ENCODE data around the gene SPRYD7.

The SPRYD7 gene

DNA sequence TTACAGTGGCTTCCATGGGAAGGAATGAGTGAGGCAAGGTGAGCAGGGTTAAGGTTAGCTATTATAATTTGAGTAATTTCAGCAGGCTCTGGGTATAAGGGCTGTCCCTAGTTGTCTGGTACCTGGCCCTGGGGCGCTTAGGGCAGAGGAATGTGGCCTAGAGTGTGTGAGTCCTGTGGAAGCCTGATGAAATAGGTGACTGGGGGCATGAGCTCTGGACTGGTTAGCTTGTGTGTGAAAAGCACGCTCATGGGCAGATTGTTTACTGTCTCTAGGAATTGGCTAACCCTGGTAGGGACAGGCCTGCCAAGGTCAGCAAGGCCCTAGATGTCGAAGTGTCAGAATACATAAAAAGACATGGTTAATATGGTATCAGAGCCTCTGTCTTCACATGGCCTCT is 42.5 kb downstream of the SPRYD7 start:
- no peak overlapping the region for H3K27ac ChIP-seq (ENCODE audit: extremely low read depth, low read depth, low read length)
- no peaks in the 10 kb centered on the region for H3K36me3 ChIP-seq (ENCODE audit: control insufficient read depth in 2 of 2, insufficient read depth in 1 of 2, low read length in 2 of 2)
- ChIA-PET POLR2A (no interaction called here), CTCF (interaction anchor here (0.5 kb wide), 1 partner anchor 17 kb away, joined by 3 read pairs; no protein-coding TSS in a partner anchor)
- no peak overlapping the region for H3K4me3 ChIP-seq (ENCODE audit: low read depth, low read length)
- TF ChIP-seq GLIS1 (tag by site-specific recombination; IDR thresholded peaks at IDR 0.05) (no peak), ZNF266 (tag by site-specific recombination; IDR thresholded peaks at IDR 0.05; ENCODE audit: low read depth) (no peak), ZNF175 (tag by site-specific recombination; IDR thresholded peaks at IDR 0.05) (no peak), ZNF501 (tag by site-specific recombination; IDR thresholded peaks at IDR 0.05) (no peak), SP2 (tag by site-specific recombination; IDR thresholded peaks at IDR 0.05) (no peak), ZNF138 (tag by site-specific recombination; IDR thresholded peaks at IDR 0.05; ENCODE audit: borderline replicate concordance) (no peak)
- TF ChIP-seq, protein P1, sequence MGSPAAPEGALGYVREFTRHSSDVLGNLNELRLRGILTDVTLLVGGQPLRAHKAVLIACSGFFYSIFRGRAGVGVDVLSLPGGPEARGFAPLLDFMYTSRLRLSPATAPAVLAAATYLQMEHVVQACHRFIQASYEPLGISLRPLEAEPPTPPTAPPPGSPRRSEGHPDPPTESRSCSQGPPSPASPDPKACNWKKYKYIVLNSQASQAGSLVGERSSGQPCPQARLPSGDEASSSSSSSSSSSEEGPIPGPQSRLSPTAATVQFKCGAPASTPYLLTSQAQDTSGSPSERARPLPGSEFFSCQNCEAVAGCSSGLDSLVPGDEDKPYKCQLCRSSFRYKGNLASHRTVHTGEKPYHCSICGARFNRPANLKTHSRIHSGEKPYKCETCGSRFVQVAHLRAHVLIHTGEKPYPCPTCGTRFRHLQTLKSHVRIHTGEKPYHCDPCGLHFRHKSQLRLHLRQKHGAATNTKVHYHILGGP (tag by site-specific recombination; IDR thresholded peaks at IDR 0.05) = no peak
- TF ChIP-seq, protein P2, sequence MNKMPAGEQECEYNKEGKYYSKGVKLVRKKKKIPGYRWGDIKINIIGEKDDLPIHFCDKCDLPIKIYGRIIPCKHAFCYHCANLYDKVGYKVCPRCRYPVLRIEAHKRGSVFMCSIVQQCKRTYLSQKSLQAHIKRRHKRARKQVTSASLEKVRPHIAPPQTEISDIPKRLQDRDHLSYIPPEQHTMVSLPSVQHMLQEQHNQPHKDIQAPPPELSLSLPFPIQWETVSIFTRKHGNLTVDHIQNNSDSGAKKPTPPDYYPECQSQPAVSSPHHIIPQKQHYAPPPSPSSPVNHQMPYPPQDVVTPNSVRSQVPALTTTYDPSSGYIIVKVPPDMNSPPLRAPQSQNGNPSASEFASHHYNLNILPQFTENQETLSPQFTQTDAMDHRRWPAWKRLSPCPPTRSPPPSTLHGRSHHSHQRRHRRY (tag by site-specific recombination; IDR thresholded peaks at IDR 0.05) = no peak
- TF ChIP-seq, protein P3, sequence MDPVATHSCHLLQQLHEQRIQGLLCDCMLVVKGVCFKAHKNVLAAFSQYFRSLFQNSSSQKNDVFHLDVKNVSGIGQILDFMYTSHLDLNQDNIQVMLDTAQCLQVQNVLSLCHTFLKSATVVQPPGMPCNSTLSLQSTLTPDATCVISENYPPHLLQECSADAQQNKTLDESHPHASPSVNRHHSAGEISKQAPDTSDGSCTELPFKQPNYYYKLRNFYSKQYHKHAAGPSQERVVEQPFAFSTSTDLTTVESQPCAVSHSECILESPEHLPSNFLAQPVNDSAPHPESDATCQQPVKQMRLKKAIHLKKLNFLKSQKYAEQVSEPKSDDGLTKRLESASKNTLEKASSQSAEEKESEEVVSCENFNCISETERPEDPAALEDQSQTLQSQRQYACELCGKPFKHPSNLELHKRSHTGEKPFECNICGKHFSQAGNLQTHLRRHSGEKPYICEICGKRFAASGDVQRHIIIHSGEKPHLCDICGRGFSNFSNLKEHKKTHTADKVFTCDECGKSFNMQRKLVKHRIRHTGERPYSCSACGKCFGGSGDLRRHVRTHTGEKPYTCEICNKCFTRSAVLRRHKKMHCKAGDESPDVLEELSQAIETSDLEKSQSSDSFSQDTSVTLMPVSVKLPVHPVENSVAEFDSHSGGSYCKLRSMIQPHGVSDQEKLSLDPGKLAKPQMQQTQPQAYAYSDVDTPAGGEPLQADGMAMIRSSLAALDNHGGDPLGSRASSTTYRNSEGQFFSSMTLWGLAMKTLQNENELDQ (tag by site-specific recombination; IDR thresholded peaks at IDR 0.05; ENCODE audit: low read depth) = no peak
- H3K9me3 ChIP-seq (ENCODE audit: control insufficient read depth, insufficient read depth, low read depth, low read length) = no peaks in the 10 kb centered on the region
- no peaks in the 10 kb centered on the region for H3K4me1 ChIP-seq (ENCODE audit: control insufficient read depth, insufficient read depth, low read length)

DNA sequence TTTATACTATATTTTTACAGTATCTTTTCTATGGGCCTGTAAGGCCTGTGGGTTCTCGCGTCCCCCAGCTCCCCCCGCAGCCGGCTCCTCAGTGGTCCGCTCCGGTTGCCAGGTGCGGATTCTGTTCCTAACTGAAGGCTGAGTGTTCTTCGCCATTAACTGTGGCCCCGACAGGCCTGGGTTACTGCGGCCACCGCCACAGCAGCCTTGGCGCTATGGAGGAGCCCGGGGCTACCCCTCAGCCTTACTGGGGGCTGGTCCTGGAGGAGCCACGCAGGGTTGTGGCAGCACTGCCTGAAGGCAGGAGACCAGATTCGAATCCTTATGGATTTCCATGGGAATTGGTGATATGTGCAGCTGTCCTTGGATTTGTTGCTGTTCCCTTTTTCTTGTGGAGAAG is 45.8 kb downstream of the SPRYD7 start:
- H3K27ac ChIP-seq (ENCODE audit: extremely low read depth, low read depth, low read length) = no peak overlapping the region
- POLR2A ChIA-PET = no interaction called here
- no peak for TF ChIP-seq ZNF473 (tag by site-specific recombination; IDR thresholded peaks at IDR 0.05)
- TF ChIP-seq ZNF768 (tag by site-specific recombination; IDR thresholded peaks at IDR 0.05) = no peak
- TF ChIP-seq, protein P4, sequence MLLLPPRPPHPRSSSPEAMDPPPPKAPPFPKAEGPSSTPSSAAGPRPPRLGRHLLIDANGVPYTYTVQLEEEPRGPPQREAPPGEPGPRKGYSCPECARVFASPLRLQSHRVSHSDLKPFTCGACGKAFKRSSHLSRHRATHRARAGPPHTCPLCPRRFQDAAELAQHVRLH (tag by site-specific recombination; IDR thresholded peaks at IDR 0.05) = no peak
- TF ChIP-seq ZNF302 (tag by site-specific recombination; IDR thresholded peaks at IDR 0.05; ENCODE audit: low read depth) = no peak
- no peak for TF ChIP-seq ZNF112 (tag by site-specific recombination; IDR thresholded peaks at IDR 0.05)
- no peak for TF ChIP-seq ZNF561 (tag by site-specific recombination; IDR thresholded peaks at IDR 0.05; ENCODE audit: borderline replicate concordance)
- TF ChIP-seq, protein P5, sequence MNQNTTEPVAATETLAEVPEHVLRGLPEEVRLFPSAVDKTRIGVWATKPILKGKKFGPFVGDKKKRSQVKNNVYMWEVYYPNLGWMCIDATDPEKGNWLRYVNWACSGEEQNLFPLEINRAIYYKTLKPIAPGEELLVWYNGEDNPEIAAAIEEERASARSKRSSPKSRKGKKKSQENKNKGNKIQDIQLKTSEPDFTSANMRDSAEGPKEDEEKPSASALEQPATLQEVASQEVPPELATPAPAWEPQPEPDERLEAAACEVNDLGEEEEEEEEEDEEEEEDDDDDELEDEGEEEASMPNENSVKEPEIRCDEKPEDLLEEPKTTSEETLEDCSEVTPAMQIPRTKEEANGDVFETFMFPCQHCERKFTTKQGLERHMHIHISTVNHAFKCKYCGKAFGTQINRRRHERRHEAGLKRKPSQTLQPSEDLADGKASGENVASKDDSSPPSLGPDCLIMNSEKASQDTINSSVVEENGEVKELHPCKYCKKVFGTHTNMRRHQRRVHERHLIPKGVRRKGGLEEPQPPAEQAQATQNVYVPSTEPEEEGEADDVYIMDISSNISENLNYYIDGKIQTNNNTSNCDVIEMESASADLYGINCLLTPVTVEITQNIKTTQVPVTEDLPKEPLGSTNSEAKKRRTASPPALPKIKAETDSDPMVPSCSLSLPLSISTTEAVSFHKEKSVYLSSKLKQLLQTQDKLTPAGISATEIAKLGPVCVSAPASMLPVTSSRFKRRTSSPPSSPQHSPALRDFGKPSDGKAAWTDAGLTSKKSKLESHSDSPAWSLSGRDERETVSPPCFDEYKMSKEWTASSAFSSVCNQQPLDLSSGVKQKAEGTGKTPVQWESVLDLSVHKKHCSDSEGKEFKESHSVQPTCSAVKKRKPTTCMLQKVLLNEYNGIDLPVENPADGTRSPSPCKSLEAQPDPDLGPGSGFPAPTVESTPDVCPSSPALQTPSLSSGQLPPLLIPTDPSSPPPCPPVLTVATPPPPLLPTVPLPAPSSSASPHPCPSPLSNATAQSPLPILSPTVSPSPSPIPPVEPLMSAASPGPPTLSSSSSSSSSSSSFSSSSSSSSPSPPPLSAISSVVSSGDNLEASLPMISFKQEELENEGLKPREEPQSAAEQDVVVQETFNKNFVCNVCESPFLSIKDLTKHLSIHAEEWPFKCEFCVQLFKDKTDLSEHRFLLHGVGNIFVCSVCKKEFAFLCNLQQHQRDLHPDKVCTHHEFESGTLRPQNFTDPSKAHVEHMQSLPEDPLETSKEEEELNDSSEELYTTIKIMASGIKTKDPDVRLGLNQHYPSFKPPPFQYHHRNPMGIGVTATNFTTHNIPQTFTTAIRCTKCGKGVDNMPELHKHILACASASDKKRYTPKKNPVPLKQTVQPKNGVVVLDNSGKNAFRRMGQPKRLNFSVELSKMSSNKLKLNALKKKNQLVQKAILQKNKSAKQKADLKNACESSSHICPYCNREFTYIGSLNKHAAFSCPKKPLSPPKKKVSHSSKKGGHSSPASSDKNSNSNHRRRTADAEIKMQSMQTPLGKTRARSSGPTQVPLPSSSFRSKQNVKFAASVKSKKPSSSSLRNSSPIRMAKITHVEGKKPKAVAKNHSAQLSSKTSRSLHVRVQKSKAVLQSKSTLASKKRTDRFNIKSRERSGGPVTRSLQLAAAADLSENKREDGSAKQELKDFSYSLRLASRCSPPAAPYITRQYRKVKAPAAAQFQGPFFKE (tag by site-specific recombination; IDR thresholded peaks at IDR 0.05; ENCODE audit: borderline replicate concordance) = no peak
- TF ChIP-seq ZNF2 (tag by site-specific recombination; IDR thresholded peaks at IDR 0.05) = no peak
- TF ChIP-seq, protein P6, sequence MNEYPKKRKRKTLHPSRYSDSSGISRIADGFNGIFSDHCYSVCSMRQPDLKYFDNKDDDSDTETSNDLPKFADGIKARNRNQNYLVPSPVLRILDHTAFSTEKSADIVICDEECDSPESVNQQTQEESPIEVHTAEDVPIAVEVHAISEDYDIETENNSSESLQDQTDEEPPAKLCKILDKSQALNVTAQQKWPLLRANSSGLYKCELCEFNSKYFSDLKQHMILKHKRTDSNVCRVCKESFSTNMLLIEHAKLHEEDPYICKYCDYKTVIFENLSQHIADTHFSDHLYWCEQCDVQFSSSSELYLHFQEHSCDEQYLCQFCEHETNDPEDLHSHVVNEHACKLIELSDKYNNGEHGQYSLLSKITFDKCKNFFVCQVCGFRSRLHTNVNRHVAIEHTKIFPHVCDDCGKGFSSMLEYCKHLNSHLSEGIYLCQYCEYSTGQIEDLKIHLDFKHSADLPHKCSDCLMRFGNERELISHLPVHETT (tag by site-specific recombination; IDR thresholded peaks at IDR 0.05) = no peak
- TF ChIP-seq ZBTB48 (tag by site-specific recombination; IDR thresholded peaks at IDR 0.05) = no peak
- TF ChIP-seq ZNF37A (tag by site-specific recombination; IDR thresholded peaks at IDR 0.05) = no peak
- no peak for TF ChIP-seq ZNF132 (tag by site-specific recombination; IDR thresholded peaks at IDR 0.05; ENCODE audit: borderline replicate concordance)
- TF ChIP-seq ZBTB8A (tag by site-specific recombination; IDR thresholded peaks at IDR 0.05) = no peak
- no peak for TF ChIP-seq ZNF658 (tag by site-specific recombination; IDR thresholded peaks at IDR 0.05)
- no peak for TF ChIP-seq ZNF114 (tag by site-specific recombination; IDR thresholded peaks at IDR 0.05)

More for the DNA sequence above, 45.8 kb downstream of the SPRYD7 start:
- Histone ChIP-seq H3K4me1 (ENCODE audit: control insufficient read depth, insufficient read depth, low read length) (no peaks in the 10 kb centered on the region), H3K9me3 (ENCODE audit: control insufficient read depth, insufficient read depth, low read depth, low read length) (no peaks in the 10 kb centered on the region), H3K4me3 (ENCODE audit: low read depth, low read length) (no peak overlapping the region), H3K36me3 (ENCODE audit: control insufficient read depth in 2 of 2, insufficient read depth in 1 of 2, low read length in 2 of 2) (no peaks in the 10 kb centered on the region)
- CTCF ChIA-PET = interaction anchor here (0.6 kb wide), 2 partner anchors 46 to 1267 kb away, joined by 3 to 5 read pairs; partner anchors contain the start of gene SPRYD7
